ENCODE measurements around the gene NLGN2.

The NLGN2 gene

GRCh38 chr17:7392696-7393612 is 14.7 kb upstream of the NLGN2 start:
- DNase-seq: no peak

GRCh38 chr17:7393613-7394451 is 13.8 kb upstream of the NLGN2 start:
- DNase-seq: peak; percentile 77

GRCh38 chr17:7394452-7395191 is 13.0 kb upstream of the NLGN2 start, which contains the start of gene PLSCR3:
Gene PLSCR3 (minus strand): TSS chr17:7394525. CDS start chr17:7394110, 415 bp downstream.
- peak; percentile 91 for DNase-seq

GRCh38 chr17:7396147-7396546 is 11.5 kb upstream of the NLGN2 start:
- no peak for DNase-seq

GRCh38 chr17:7398612-7399011 is 9.0 kb upstream of the NLGN2 start:
- DNase-seq: no peak

- peak; percentile 41 for DNase-seq
These were observed 4.5 kb upstream of the NLGN2 start for GRCh38 chr17:7403043-7403726.

- DNase-seq: no peak
These were observed 4.0 kb upstream of the NLGN2 start for GRCh38 chr17:7403727-7403976.

GRCh38 chr17:7403977-7404736 is 3.5 kb upstream of the NLGN2 start, which contains the start of gene TMEM256:
Gene TMEM256 (minus strand): TSS chr17:7404097. CDS start chr17:7404084, 13 bp downstream.
- peak; percentile 97 for DNase-seq

GRCh38 chr17:7404737-7405349 is 2.8 kb upstream of the NLGN2 start:
- DNase-seq: peak; percentile 74

GRCh38 chr17:7405350-7406234 is 2.1 kb upstream of the NLGN2 start:
- no peak for DNase-seq

- DNase-seq: no peak
These were observed 1.3 kb upstream of the NLGN2 start for GRCh38 chr17:7406235-7406825.

GRCh38 chr17:7407082-7407481 is 563 bp upstream of the NLGN2 start:
- DNase-seq: no peak

- DNase-seq: peak; percentile 30
These were observed 645 bp downstream of the NLGN2 start for GRCh38 chr17:7408252-7408727.

GRCh38 chr17:7408863-7409262 is 1.2 kb downstream of the NLGN2 start:
- DNase-seq: no peak

GRCh38 chr17:7409716-7410115 is 2.1 kb downstream of the NLGN2 start:
- DNase-seq: no peak

- no peak for DNase-seq
These were observed 3.2 kb downstream of the NLGN2 start for GRCh38 chr17:7410634-7411426.

GRCh38 chr17:7411427-7411750 is 3.7 kb downstream of the NLGN2 start:
- no peak for DNase-seq

- no peak for DNase-seq
These were observed 5.8 kb downstream of the NLGN2 start for GRCh38 chr17:7413346-7413985.

All from stimulated activated CD4-positive, alpha-beta T cell treated with anti-CD3 and anti-CD28 coated beads, Interleukin-15, amount 100 ng/mL, for 24 hours (primary cell).